H1 (cell line): ENCODE data around the gene ZNF487. TPM values are rescaled to one million over a fixed set of nuclear protein-coding genes. Genes with fewer than 3 reads are reported as not detected.

Experiments
- CBX8 ChIP-seq: fragments of 300-800, 300-1000 bp; sonication (generic); IDR thresholded peaks from 2 replicates; pipeline ENCODE4 v1.7.1; 2016; ENCODE audit warnings: low read depth, low read length, borderline replicate concordance
- CEBPB ChIP-seq: IDR thresholded peaks from 2 replicates; pipeline ENCODE4 v1.6.1; 2012; ENCODE audit warnings: low read depth, low read length
- TCF12 ChIP-seq: IDR thresholded peaks from 2 replicates; pipeline ENCODE4 v1.6.1; 2011; ENCODE audit warnings: low read depth, mild to moderate bottlenecking, low read length
- TEAD4 ChIP-seq: IDR thresholded peaks from 2 replicates; pipeline ENCODE4 v1.6.1; 2012; ENCODE audit warnings: low read depth, low read length, inconsistent platforms, mixed read lengths
- YY1 ChIP-seq: IDR thresholded peaks from 2 replicates; pipeline ENCODE4 v1.6.1; 2011; ENCODE audit warnings: low read depth, mild to moderate bottlenecking, low read length
- ZNF274 ChIP-seq: IDR thresholded peaks from 2 replicates; pipeline ENCODE4 v1.7.0; 2012; ENCODE audit warnings: low read length, borderline replicate concordance; ENCODE audit errors: extremely low read depth
- polyA plus RNA-seq, 7 experiments: library from polyadenylated mRNA; depleted of rRNA in 3 of 7; stranded (reverse) in 5 of 7; unstranded in 2 of 7; fragments of >200 nt in 5 of 7; fragments of 200-250 nt in 2 of 7; gene quantifications; 1 replicate in 5 of 7; 2 replicates in 1 of 7; 4 replicates in 1 of 7; pipeline versions ENCODE4 v1.2.1 to v1.2.3, GENCODE V29; 2011 to 2013; ENCODE audit warnings: missing spikeins in 2 of 7, mixed read lengths in 2 of 7
- total RNA-seq: library from RNA; stranded (reverse); fragmentation: NEBNext Ultra II Directional; extraction: Animal tissue kit (Norgen Biotek cat#: 25700); gene quantifications from 2 replicates; pipeline ENCODE4 v1.2.1, GENCODE V29; 2021

The ZNF487 gene
- total and polyA plus RNA-seq, 2 of the 8 experiments (the other 6 are each of a cell fraction or from before 2014, with no cell fraction given): 1.9 to 2.5 TPM

GRCh38 chr10:43417950-43418768, 18.8 kb upstream of the ZNF487 start (continued):
- TF ChIP-seq CEBPB: no peak
- TF ChIP-seq TEAD4: no peak
- TF ChIP-seq YY1: no peak
- no peak for TF ChIP-seq ZNF274
- TF ChIP-seq TCF12: no peak
- TF ChIP-seq CBX8: no peak
